Measurements from ENCODE around the gene INCA1. TPM values are rescaled to one million over a fixed set of nuclear protein-coding genes. Genes with fewer than 3 reads are reported as not detected.

Gene INCA1
- total and polyA plus RNA-seq, 2 of the 13 experiments (the other 11 are each of a cell fraction or from before 2014, with no cell fraction given): 0.93 to 2.6 TPM

DNA sequence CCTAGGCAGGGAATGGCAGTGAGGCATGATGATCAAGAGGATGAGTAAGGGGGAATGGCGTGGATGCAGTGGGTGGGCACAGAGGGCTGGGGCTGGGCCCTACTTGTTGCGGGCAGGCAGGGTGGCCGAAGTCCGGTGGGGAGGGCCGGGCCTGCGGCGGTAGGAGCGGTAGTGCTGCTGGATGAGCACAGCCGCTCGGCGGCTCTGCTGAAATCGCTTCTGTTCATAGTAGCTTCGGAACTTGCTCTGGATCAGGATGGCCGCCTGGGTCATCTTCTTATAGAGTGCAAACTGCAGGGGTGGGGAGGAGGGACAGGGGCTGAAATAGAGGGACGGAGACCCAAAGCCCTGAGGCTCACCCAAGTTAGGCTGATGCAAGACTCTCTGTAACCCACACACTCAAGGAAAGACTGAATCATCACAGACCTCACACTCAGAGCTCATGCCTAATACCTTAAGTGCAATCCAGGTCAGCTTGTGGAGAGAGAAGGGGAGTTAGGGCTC is 28.2 kb downstream of the INCA1 start (continued):
- TF ChIP-seq, protein P1, sequence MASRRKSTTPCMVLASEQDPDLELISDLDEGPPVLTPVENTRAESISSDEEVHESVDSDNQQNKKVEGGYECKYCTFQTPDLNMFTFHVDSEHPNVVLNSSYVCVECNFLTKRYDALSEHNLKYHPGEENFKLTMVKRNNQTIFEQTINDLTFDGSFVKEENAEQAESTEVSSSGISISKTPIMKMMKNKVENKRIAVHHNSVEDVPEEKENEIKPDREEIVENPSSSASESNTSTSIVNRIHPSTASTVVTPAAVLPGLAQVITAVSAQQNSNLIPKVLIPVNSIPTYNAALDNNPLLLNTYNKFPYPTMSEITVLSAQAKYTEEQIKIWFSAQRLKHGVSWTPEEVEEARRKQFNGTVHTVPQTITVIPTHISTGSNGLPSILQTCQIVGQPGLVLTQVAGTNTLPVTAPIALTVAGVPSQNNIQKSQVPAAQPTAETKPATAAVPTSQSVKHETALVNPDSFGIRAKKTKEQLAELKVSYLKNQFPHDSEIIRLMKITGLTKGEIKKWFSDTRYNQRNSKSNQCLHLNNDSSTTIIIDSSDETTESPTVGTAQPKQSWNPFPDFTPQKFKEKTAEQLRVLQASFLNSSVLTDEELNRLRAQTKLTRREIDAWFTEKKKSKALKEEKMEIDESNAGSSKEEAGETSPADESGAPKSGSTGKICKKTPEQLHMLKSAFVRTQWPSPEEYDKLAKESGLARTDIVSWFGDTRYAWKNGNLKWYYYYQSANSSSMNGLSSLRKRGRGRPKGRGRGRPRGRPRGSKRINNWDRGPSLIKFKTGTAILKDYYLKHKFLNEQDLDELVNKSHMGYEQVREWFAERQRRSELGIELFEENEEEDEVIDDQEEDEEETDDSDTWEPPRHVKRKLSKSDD (CRISPR knock-in tag; IDR thresholded peaks at IDR 0.05; ENCODE audit: low read depth): no peak
- peak; percentile 23 for TF ChIP-seq HNRNPLL (IDR thresholded peaks at IDR 0.05; ENCODE audit: low read depth, low read length, poor library complexity, severe bottlenecking)
- TF ChIP-seq, protein P2, sequence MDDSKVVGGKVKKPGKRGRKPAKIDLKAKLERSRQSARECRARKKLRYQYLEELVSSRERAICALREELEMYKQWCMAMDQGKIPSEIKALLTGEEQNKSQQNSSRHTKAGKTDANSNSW (CRISPR knock-in tag; IDR thresholded peaks at IDR 0.05; ENCODE audit: borderline replicate concordance): no peak
- TF ChIP-seq DNMT1 (CRISPR knock-in tag; IDR thresholded peaks at IDR 0.05): no peak
- TF ChIP-seq ATM (IDR thresholded peaks at IDR 0.05; ENCODE audit: borderline replicate concordance): no peak
- TF ChIP-seq NR2C2 (CRISPR knock-in tag; IDR thresholded peaks at IDR 0.05; ENCODE audit: borderline replicate concordance): no peak; the same call in 1 of the 2 replicates
- no peak for TF ChIP-seq STAT5B (CRISPR knock-in tag; IDR thresholded peaks at IDR 0.05)
- TF ChIP-seq, protein P3, sequence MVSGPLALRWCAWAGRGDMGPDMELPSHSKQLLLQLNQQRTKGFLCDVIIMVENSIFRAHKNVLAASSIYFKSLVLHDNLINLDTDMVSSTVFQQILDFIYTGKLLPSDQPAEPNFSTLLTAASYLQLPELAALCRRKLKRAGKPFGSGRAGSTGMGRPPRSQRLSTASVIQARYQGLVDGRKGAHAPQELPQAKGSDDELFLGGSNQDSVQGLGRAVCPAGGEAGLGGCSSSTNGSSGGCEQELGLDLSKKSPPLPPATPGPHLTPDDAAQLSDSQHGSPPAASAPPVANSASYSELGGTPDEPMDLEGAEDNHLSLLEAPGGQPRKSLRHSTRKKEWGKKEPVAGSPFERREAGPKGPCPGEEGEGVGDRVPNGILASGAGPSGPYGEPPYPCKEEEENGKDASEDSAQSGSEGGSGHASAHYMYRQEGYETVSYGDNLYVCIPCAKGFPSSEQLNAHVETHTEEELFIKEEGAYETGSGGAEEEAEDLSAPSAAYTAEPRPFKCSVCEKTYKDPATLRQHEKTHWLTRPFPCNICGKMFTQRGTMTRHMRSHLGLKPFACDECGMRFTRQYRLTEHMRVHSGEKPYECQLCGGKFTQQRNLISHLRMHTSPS (CRISPR knock-in tag; IDR thresholded peaks at IDR 0.05; ENCODE audit: low read depth): 0 out of 2 replicates have a peak, but pooled peaks have one; percentile 18
- no peak for TF ChIP-seq SOX13 (IDR thresholded peaks at IDR 0.05)
- TF ChIP-seq SOX13 (CRISPR knock-in tag; conservative IDR thresholded peaks at IDR 0.05 in 1 of 2, IDR thresholded peaks at IDR 0.05 in 1 of 2): no peak
- TF ChIP-seq ZNF335 (CRISPR knock-in tag; IDR thresholded peaks at IDR 0.05): no peak
- no peak for TF ChIP-seq ZNF572 (CRISPR knock-in tag; IDR thresholded peaks at IDR 0.05)
- TF ChIP-seq ZBTB7A (CRISPR knock-in tag; IDR thresholded peaks at IDR 0.05): no peak
- TF ChIP-seq ISX (CRISPR knock-in tag; conservative IDR thresholded peaks at IDR 0.05): no peak
- TF ChIP-seq ZNF354B (CRISPR knock-in tag; IDR thresholded peaks at IDR 0.05): no peak
- TF ChIP-seq, protein P4, sequence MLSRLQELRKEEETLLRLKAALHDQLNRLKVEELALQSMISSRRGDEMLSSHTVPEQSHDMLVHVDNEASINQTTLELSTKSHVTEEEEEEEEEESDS (CRISPR knock-in tag; IDR thresholded peaks at IDR 0.05; ENCODE audit: borderline replicate concordance): no peak
- TF ChIP-seq DNMT3B (CRISPR knock-in tag; conservative IDR thresholded peaks at IDR 0.05): 0 out of 2 replicates have a peak, but pooled peaks have one; percentile 45
- TF ChIP-seq, protein P5, sequence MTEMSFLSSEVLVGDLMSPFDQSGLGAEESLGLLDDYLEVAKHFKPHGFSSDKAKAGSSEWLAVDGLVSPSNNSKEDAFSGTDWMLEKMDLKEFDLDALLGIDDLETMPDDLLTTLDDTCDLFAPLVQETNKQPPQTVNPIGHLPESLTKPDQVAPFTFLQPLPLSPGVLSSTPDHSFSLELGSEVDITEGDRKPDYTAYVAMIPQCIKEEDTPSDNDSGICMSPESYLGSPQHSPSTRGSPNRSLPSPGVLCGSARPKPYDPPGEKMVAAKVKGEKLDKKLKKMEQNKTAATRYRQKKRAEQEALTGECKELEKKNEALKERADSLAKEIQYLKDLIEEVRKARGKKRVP (CRISPR knock-in tag; IDR thresholded peaks at IDR 0.05): peak in 1 of 2 experiments; percentile 90; a peak in 2 of 4 replicates
- no peak for TF ChIP-seq DPF2 (CRISPR knock-in tag; IDR thresholded peaks at IDR 0.05; ENCODE audit: borderline replicate concordance, low read depth)
- no peak for TF ChIP-seq KAT2B (IDR thresholded peaks at IDR 0.05; ENCODE audit: borderline replicate concordance, low read depth, low read length)
- TF ChIP-seq ZNF879 (CRISPR knock-in tag; IDR thresholded peaks at IDR 0.05): peak; percentile 74; the same call in 1 of the 2 replicates
- no peak for TF ChIP-seq PHF8 (CRISPR knock-in tag; IDR thresholded peaks at IDR 0.05)
- no peak for TF ChIP-seq SMC3 (IDR thresholded peaks at IDR 0.05; ENCODE audit: low read length)
- TF ChIP-seq TEAD3 (CRISPR knock-in tag; optimal IDR thresholded peaks at IDR 0.05; ENCODE audit: borderline replicate concordance): no peak
- TF ChIP-seq, protein P6, sequence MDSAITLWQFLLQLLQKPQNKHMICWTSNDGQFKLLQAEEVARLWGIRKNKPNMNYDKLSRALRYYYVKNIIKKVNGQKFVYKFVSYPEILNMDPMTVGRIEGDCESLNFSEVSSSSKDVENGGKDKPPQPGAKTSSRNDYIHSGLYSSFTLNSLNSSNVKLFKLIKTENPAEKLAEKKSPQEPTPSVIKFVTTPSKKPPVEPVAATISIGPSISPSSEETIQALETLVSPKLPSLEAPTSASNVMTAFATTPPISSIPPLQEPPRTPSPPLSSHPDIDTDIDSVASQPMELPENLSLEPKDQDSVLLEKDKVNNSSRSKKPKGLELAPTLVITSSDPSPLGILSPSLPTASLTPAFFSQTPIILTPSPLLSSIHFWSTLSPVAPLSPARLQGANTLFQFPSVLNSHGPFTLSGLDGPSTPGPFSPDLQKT (CRISPR knock-in tag; IDR thresholded peaks at IDR 0.05; ENCODE audit: borderline replicate concordance): no peak

Measured in HepG2 (cell line).